Measurements from ENCODE around the gene TDRD7. TPM values are rescaled to one million over a fixed set of nuclear protein-coding genes. Genes with fewer than 3 reads are reported as not detected.

The TDRD7 gene, protein sequence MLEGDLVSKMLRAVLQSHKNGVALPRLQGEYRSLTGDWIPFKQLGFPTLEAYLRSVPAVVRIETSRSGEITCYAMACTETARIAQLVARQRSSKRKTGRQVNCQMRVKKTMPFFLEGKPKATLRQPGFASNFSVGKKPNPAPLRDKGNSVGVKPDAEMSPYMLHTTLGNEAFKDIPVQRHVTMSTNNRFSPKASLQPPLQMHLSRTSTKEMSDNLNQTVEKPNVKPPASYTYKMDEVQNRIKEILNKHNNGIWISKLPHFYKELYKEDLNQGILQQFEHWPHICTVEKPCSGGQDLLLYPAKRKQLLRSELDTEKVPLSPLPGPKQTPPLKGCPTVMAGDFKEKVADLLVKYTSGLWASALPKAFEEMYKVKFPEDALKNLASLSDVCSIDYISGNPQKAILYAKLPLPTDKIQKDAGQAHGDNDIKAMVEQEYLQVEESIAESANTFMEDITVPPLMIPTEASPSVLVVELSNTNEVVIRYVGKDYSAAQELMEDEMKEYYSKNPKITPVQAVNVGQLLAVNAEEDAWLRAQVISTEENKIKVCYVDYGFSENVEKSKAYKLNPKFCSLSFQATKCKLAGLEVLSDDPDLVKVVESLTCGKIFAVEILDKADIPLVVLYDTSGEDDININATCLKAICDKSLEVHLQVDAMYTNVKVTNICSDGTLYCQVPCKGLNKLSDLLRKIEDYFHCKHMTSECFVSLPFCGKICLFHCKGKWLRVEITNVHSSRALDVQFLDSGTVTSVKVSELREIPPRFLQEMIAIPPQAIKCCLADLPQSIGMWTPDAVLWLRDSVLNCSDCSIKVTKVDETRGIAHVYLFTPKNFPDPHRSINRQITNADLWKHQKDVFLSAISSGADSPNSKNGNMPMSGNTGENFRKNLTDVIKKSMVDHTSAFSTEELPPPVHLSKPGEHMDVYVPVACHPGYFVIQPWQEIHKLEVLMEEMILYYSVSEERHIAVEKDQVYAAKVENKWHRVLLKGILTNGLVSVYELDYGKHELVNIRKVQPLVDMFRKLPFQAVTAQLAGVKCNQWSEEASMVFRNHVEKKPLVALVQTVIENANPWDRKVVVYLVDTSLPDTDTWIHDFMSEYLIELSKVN
- 10 to 100 TPM; 13.8 to 14.5 TPM for total RNA-seq

GRCh38 chr9:97411789-97412625 is at the start of gene TDRD7:
Gene TDRD7, plus strand, starts transcription at chr9:97412096. Its CDS starts 16,370 bp downstream, at chr9:97428466.
- peaks cover 23% of the 10 kb centered on the region for H3K4me1 Mint-ChIP-seq
- peak within 1 kb of the TSS; percentile 88 for H3K4me3 Mint-ChIP-seq
- DNase-seq (peak; percentile 94), ATAC-seq (ENCODE audit: low read depth) (peak; percentile 85)
- POLR2A ChIA-PET = interaction anchor here (0.8 to 1.7 kb wide), 3 partner anchors 16 to 221 kb away, joined by 3 to 10 read pairs (median 5); partner anchors contain the start of genes NCBP1 and TSTD2
- peaks cover 21% of the 10 kb centered on the region for H3K27me3 Mint-ChIP-seq
- H3K27ac Mint-ChIP-seq = peak within 1 kb of the TSS; percentile 80
- peaks cover 2% of the 10 kb centered on the region for H3K36me3 Mint-ChIP-seq
- no peaks in the 10 kb centered on the region for H3K9me3 Mint-ChIP-seq

- POLR2A ChIA-PET = no interaction called here
- Mint-ChIP-seq H3K9me3 (no peaks in the 10 kb centered on the region), H3K27ac (peak overlapping the region; percentile 30), H3K27me3 (no peaks in the 10 kb centered on the region), H3K36me3 (peaks cover 3% of the 10 kb centered on the region), H3K4me3 (no peak overlapping the region), H3K4me1 (peaks cover 7% of the 10 kb centered on the region)
- DNase-seq (no peak), ATAC-seq (ENCODE audit: low read depth) (no peak)
These were observed 48.9 kb upstream of the TDRD7 start for GRCh38 chr9:97362777-97363545.

DNA sequence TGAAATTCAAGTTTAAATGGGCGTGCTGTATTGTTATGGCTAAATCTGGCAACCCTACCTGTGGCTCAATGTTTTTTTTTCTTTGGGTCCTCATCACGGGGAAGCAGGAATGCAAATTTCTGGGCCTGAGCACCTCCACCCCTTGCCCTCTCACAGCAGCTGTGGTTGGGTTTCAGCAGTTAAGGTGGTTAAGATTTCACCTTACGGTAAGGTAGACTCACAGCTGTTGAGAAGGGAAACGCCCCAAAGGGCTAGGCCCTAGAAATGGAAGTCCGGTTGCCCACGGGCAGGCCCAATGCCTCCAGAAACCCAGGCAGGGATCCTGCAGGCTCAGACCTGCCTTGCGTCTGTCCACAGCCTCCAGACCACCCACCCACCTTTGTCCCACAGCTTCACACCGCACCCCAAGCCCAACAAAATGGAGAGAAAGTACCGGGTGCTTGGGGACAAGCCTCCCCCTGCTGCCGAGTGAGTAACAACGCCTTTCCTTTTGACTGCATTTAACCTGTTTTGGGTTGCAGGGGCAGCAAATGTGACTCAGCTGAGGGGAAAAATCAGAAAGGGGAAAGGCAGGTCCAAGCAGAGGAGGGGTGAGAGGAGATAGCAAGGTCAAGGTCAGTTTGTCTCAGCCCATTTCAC is 48.1 kb upstream of the TDRD7 start:
- peaks cover 7% of the 10 kb centered on the region for H3K4me1 Mint-ChIP-seq
- ATAC-seq (ENCODE audit: low read depth) = no peak
- DNase-seq = no peak
- no peaks in the 10 kb centered on the region for H3K27me3 Mint-ChIP-seq
- POLR2A ChIA-PET = no interaction called here
- peaks cover 5% of the 10 kb centered on the region for H3K36me3 Mint-ChIP-seq
- H3K27ac Mint-ChIP-seq = no peak overlapping the region
- H3K4me3 Mint-ChIP-seq = no peak overlapping the region
- no peaks in the 10 kb centered on the region for H3K9me3 Mint-ChIP-seq

DNA sequence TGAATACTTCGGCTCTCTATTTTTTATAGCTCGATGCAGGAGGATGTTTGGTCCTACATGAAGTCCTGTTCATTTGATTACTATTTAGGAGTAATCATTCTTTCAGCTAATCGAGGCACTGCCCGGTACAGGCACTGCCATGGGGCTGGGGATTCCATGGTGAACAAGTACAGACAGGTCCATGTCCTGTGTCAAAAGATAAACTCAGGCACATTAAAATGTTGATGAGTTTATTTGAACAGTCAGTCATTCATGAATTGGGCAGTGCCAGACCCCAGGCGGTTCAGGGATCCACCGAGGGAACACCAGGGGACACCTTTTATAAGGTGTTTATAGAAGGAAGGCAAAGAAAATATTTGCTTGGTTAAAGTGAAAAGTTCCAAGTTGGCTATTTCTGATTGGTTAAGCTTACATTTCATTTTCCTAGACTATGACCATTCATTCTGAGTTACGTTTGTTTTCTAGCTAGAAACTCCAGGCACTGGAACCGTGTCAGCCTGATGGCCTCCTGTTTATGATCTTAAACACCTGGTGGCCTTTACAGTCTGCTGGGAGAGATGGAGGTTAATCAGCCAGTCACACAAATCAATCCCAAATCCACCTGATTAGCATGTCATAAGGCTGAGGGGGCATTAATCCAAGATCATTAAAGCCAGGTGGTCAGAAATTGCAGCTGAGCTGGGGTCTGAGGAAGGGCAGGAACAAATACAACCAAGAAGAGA is 47.0 kb upstream of the TDRD7 start:
- DNase-seq (no peak), ATAC-seq (ENCODE audit: low read depth) (no peak)
- H3K36me3 Mint-ChIP-seq = peaks cover 7% of the 10 kb centered on the region
- H3K9me3 Mint-ChIP-seq = no peaks in the 10 kb centered on the region
- H3K27ac Mint-ChIP-seq = no peak overlapping the region
- H3K4me1 Mint-ChIP-seq = peaks cover 7% of the 10 kb centered on the region
- H3K27me3 Mint-ChIP-seq = no peaks in the 10 kb centered on the region
- POLR2A ChIA-PET = no interaction called here
- H3K4me3 Mint-ChIP-seq = no peak overlapping the region

- no peak for ATAC-seq (ENCODE audit: low read depth)
- no peak for DNase-seq
- H3K36me3 Mint-ChIP-seq = peaks cover 10% of the 10 kb centered on the region
- H3K4me1 Mint-ChIP-seq = peaks cover 7% of the 10 kb centered on the region
- POLR2A ChIA-PET = no interaction called here
- no peaks in the 10 kb centered on the region for H3K27me3 Mint-ChIP-seq
- no peaks in the 10 kb centered on the region for H3K9me3 Mint-ChIP-seq
- H3K4me3 Mint-ChIP-seq = no peak overlapping the region
- H3K27ac Mint-ChIP-seq = no peak overlapping the region
These were observed 46.3 kb upstream of the TDRD7 start for GRCh38 chr9:97365634-97366033.

- H3K27ac Mint-ChIP-seq = no peak overlapping the region
- no peak for DNase-seq
- H3K4me3 Mint-ChIP-seq = no peak overlapping the region
- H3K27me3 Mint-ChIP-seq = no peaks in the 10 kb centered on the region
- peaks cover 10% of the 10 kb centered on the region for H3K36me3 Mint-ChIP-seq
- H3K9me3 Mint-ChIP-seq = no peaks in the 10 kb centered on the region
- ATAC-seq (ENCODE audit: low read depth) = no peak
- peaks cover 7% of the 10 kb centered on the region for H3K4me1 Mint-ChIP-seq
- POLR2A ChIA-PET = no interaction called here
These were observed 45.4 kb upstream of the TDRD7 start for GRCh38 chr9:97366476-97366875.

DNA sequence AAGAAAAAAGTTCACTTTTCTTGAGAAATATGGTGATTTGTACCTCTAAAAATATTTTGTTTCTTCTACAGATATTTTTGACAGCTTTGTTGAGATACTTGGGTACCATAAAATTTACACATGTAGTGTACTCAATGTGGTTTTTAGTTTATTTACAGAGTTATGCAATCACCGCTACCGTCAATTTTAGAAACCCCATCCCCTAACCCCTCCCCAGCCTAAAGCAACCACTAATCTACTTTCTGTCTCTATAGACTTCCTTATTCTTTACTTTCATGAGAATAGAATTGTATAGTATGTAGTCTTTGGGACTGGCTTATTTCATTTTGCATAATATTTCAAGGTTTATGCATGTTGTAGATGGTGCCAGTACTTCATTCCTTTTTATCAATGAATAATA is 45.0 kb upstream of the TDRD7 start:
- Mint-ChIP-seq H3K4me3 (no peak overlapping the region), H3K4me1 (peaks cover 7% of the 10 kb centered on the region), H3K9me3 (no peaks in the 10 kb centered on the region), H3K27ac (no peak overlapping the region), H3K36me3 (peaks cover 10% of the 10 kb centered on the region), H3K27me3 (no peaks in the 10 kb centered on the region)
- DNase-seq = no peak
- ATAC-seq (ENCODE audit: low read depth) = no peak
- POLR2A ChIA-PET = no interaction called here

GRCh38 chr9:97367729-97368128 is 44.2 kb upstream of the TDRD7 start:
- Mint-ChIP-seq H3K4me1 (peaks cover 6% of the 10 kb centered on the region), H3K36me3 (peaks cover 9% of the 10 kb centered on the region), H3K27ac (no peak overlapping the region), H3K27me3 (no peaks in the 10 kb centered on the region), H3K4me3 (no peak overlapping the region), H3K9me3 (no peaks in the 10 kb centered on the region)
- POLR2A ChIA-PET = no interaction called here
- ATAC-seq (ENCODE audit: low read depth) (no peak), DNase-seq (no peak)

DNA sequence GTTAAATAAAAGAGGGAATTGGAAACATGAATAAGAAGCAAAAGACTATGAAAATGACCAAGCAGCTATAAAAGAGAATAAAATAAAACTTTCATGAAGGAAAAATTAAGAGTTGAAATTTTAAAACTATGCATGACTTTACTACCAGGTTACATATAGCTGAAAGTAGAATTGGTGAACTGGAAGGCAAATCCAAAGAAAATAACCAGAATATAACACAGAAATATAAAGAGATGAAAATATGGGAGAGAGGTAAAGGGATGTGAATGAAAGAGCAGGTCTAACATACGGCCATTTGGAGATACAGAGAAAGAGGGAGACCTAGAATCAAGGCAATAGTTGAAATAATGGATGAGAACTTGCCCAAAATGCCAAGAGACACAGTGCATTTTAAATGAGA is 42.9 kb upstream of the TDRD7 start:
- Mint-ChIP-seq H3K27me3 (no peaks in the 10 kb centered on the region), H3K36me3 (peaks cover 9% of the 10 kb centered on the region), H3K4me3 (no peak overlapping the region), H3K9me3 (no peaks in the 10 kb centered on the region), H3K4me1 (no peaks in the 10 kb centered on the region), H3K27ac (no peak overlapping the region)
- POLR2A ChIA-PET = no interaction called here
- no peak for ATAC-seq (ENCODE audit: low read depth)
- no peak for DNase-seq

DNA sequence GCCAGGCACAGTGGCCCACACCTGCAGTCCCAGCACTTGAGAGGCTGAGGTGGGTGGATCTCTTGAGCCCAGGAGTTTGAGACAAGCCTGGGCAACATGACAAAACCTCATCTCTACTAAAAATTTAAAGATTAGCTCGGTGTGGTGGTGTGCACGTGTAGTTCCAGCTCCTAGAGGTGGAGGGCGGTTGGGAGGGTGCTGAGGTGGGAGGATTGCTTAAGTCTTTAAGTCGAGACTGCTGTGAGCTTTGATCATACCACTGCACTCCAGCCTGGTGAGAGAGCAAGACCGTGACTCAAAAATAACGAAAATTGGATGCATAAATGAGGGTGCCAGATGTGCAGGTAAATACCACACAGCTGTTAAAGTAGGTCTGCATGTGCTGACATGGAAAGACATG is 39.3 kb upstream of the TDRD7 start:
- Mint-ChIP-seq H3K9me3 (no peaks in the 10 kb centered on the region), H3K4me1 (no peaks in the 10 kb centered on the region), H3K27ac (no peak overlapping the region), H3K27me3 (no peaks in the 10 kb centered on the region), H3K4me3 (no peak overlapping the region), H3K36me3 (peaks cover 7% of the 10 kb centered on the region)
- DNase-seq (no peak), ATAC-seq (ENCODE audit: low read depth) (no peak)
- POLR2A ChIA-PET = no interaction called here

- Mint-ChIP-seq H3K9me3 (no peaks in the 10 kb centered on the region), H3K36me3 (peaks cover 7% of the 10 kb centered on the region), H3K27ac (no peak overlapping the region), H3K4me3 (no peak overlapping the region), H3K27me3 (no peaks in the 10 kb centered on the region), H3K4me1 (no peaks in the 10 kb centered on the region)
- ATAC-seq (ENCODE audit: low read depth) (no peak), DNase-seq (no peak)
- POLR2A ChIA-PET = no interaction called here
These were observed 38.6 kb upstream of the TDRD7 start for GRCh38 chr9:97373331-97373730.

Data from activated naive CD8-positive, alpha-beta T cell treated with anti-CD3 and anti-CD28 coated beads, Interleukin-2, amount 10 ng/mL, durations not matched to agents 7 days and 5 days (primary cell).